Activated T-cell treated with anti-CD3 and anti-CD28 coated beads, Interleukin-2, amount 50 U/mL, for 4 hours (primary cell): ENCODE measurements around the gene TLR3. TPM values are rescaled to one million over a fixed set of nuclear protein-coding genes. Genes with fewer than 3 reads are reported as not detected.

ENCODE experiments used
- total RNA-seq, 3 donors: library from RNA; stranded (reverse); gene quantifications; one replicate each; pipeline ENCODE4 v1.2.1, GENCODE V29; 2021

Gene TLR3
- total RNA-seq, 3 donors from 2014 or later = 0.03 TPM; not detected in 2

Other genes starting within 250 kb of the TLR3 start
- 1 to 10 TPM in 1 of 3 donors, under 1 TPM in 1, not detected in 1; 0.90 to 1.2 TPM for gene FAM149A, start 35.5 kb downstream of the TLR3 start, total RNA-seq
- 1 to 10 TPM; 4.8 to 7.2 (median 6.7) TPM for gene CYP4V2, start 122.4 kb downstream of the TLR3 start, total RNA-seq
- under 1 TPM in 2 of 3 donors, not detected in 1; 0.16 to 0.20 TPM for gene KLKB1, start 158.4 kb downstream of the TLR3 start, total RNA-seq
- not detected for gene F11, start 197.0 kb downstream of the TLR3 start, total RNA-seq